C4-2B (cell line): ENCODE measurements around the gene KRTAP12-1.

ENCODE experiments used
- CTCF ChIP-seq: fragments of 450-650 bp; conservative IDR thresholded peaks from 2 replicates; pipeline ENCODE4 v1.5.1; 2017; ENCODE audit warnings: mild to moderate bottlenecking
- ZFX ChIP-seq: fragments of 450-650 bp; IDR thresholded peaks from 2 replicates; pipeline ENCODE4 v1.6.1; 2017

GRCh38 chr21:44637018-44637850 is 44.7 kb downstream of the KRTAP12-1 start, which contains the start of gene KRTAP10-10:
- TF ChIP-seq CTCF (no peak), ZFX (no peak)
